Ovary (tissue), 3 donors: Measurements from ENCODE around the gene IAH1.

Source experiments
- CTCF ChIP-seq, 3 donors: fragments of 450-650 bp in 2 of 3; fragments of 200-600 bp in 1 of 3; IDR thresholded peaks; one replicate each; pipeline versions ENCODE4 v1.5.1 to v1.8.0; 2016 to 2022; ENCODE audit warnings: antibody characterized with exemption in 3 of 3, mild to moderate bottlenecking in 1 of 3
- EP300 ChIP-seq: sonication (generic); formaldehyde crosslinking; IDR thresholded peaks from one replicate; pipeline ENCODE4 v1.6.1; 2017; ENCODE audit warnings: antibody characterized with exemption
- POLR2A ChIP-seq: fragments of 450-650 bp; IDR thresholded peaks from one replicate; pipeline ENCODE4 v1.6.1; 2017; ENCODE audit warnings: antibody characterized with exemption, mild to moderate bottlenecking, moderate library complexity
- donor health status: DM: no; HTN: no; CAD: no.

GRCh38 chr2:9443526-9443925 lies 30.8 kb upstream of the IAH1 start:
- no peak for TF ChIP-seq CTCF (IDR thresholded peaks at IDR 0.05)
- no peak for TF ChIP-seq POLR2A
- TF ChIP-seq EP300, result no peak
